Colonic mucosa (tissue), 4 donors: ENCODE results near the gene SLC9A3. TPM values are rescaled to one million over a fixed set of nuclear protein-coding genes. Genes with fewer than 3 reads are reported as not detected.
"Not testable (repeated sequence)": the region's sequence is repeated elsewhere in the genome, so short reads cannot be mapped to it uniquely, and the experiment has no call there.

Experiments
- DNase-seq: peaks from one replicate; pipeline ENCODE4 v3.0.0-alpha.2; 2020
- H3K27ac ChIP-seq: fragments of 200-600 bp; one replicate; pipeline ENCODE4 v1.8.0; 2021
- H3K27me3 ChIP-seq: fragments of 200-600 bp; one replicate; pipeline ENCODE4 v1.8.0; 2021
- H3K36me3 ChIP-seq: fragments of 200-600 bp; one replicate; pipeline ENCODE4 v1.8.0; 2021
- H3K4me1 ChIP-seq: fragments of 200-600 bp; one replicate; pipeline ENCODE4 v1.8.0; 2021; ENCODE audit warnings: mild to moderate bottlenecking
- H3K4me3 ChIP-seq: fragments of 200-600 bp; one replicate; pipeline ENCODE4 v1.8.0; 2021
- H3K9ac ChIP-seq, 2 donors: one replicate each; pipeline ENCODE4 v1.7.0; 2013; ENCODE audit warnings: control low read depth in 2 of 2, low read depth in 2 of 2, low read length in 2 of 2
- H3K9me3 ChIP-seq: fragments of 200-600 bp; one replicate; pipeline ENCODE4 v1.8.0; 2021
- intact Hi-C: fragments of 100-400 bp; cut with DNase I; formaldehyde crosslinking; loops from one replicate; pipeline ENCODE4 v1.14.1; 2022
- total RNA-seq, 2 donors: library from RNA; stranded (reverse); fragmentation: NEBNext Ultra II Directional in 1 of 2; extraction: Animal tissue kit (Norgen Biotek cat#: 25700) in 1 of 2; gene quantifications; one replicate each; pipeline ENCODE4 v1.2.1, GENCODE V29; 2021
- TF ChIP-seq, protein P1 (sequence below): fragments of 200-600 bp; IDR thresholded peaks from one replicate; pipeline ENCODE4 v1.8.0; 2022; ENCODE audit warnings: antibody characterized with exemption, mild to moderate bottlenecking
- donor health status: healthy.
- donor health status: DM: no; HTN: no; CAD: no.
- donor health status: DM: no; HTN: no; CAD: no.

The SLC9A3 gene
- total RNA-seq, 2 donors from 2014 or later, result 70.0 to 78.8 TPM

DNA sequence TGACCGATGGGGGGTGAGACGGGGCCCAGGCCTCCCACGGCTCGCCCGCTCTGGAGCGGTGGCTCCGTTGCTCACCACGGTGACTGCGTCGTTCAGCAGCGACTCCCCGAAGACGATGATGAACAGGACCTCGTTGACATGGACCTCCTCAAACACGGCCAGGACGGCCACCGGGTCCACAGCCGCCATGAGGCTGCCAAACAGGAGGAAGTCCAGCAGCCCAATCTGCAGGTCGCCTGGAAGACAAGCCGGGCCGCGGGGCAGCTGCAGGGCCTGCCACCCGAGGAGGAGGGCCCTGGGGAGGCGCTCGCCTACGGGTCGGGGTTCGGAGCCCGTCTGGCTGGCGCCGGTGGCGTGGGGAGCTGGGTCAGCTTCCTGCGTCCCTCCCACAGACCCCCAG lies 36.0 kb downstream of the SLC9A3 start:
- Histone ChIP-seq H3K4me3 (no peak overlapping the region), H3K27me3 (peaks cover 11% of the 10 kb centered on the region), H3K27ac (no peak overlapping the region), H3K9ac (no peak overlapping the region), H3K4me1 (no peaks in the 10 kb centered on the region), H3K9me3 (no peaks in the 10 kb centered on the region), H3K36me3 (no peaks in the 10 kb centered on the region)
- no peak for DNase-seq
- intact Hi-C loops, result no loop called here
- TF ChIP-seq, protein P1, sequence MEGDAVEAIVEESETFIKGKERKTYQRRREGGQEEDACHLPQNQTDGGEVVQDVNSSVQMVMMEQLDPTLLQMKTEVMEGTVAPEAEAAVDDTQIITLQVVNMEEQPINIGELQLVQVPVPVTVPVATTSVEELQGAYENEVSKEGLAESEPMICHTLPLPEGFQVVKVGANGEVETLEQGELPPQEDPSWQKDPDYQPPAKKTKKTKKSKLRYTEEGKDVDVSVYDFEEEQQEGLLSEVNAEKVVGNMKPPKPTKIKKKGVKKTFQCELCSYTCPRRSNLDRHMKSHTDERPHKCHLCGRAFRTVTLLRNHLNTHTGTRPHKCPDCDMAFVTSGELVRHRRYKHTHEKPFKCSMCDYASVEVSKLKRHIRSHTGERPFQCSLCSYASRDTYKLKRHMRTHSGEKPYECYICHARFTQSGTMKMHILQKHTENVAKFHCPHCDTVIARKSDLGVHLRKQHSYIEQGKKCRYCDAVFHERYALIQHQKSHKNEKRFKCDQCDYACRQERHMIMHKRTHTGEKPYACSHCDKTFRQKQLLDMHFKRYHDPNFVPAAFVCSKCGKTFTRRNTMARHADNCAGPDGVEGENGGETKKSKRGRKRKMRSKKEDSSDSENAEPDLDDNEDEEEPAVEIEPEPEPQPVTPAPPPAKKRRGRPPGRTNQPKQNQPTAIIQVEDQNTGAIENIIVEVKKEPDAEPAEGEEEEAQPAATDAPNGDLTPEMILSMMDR, result no peak

DNA sequence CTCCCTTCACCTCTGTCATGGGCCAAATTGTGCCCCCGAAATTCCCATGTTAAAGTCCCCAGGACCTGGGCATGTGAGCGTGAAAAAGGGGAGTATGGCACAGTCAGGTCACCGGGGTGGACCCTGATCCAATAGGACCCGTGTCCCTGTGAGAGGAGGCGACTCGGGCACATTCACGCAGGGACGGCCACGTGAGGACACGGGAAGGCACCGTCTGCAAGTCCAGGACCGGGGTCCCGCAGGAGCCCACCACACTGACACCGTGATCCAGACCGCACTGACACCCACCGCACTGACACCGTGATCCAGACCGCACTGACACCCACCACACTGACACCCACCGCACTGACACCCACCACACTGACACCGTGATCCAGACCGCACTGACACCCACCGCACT lies 37.7 kb downstream of the SLC9A3 start:
- intact Hi-C loops, H3K36me3 ChIP-seq, H3K4me1 ChIP-seq, DNase-seq, H3K4me3 ChIP-seq, H3K9ac ChIP-seq, H3K9me3 ChIP-seq, H3K27ac ChIP-seq: not testable (repeated sequence)
- H3K27me3 ChIP-seq, result peaks cover 18% of the 10 kb centered on the region

DNA sequence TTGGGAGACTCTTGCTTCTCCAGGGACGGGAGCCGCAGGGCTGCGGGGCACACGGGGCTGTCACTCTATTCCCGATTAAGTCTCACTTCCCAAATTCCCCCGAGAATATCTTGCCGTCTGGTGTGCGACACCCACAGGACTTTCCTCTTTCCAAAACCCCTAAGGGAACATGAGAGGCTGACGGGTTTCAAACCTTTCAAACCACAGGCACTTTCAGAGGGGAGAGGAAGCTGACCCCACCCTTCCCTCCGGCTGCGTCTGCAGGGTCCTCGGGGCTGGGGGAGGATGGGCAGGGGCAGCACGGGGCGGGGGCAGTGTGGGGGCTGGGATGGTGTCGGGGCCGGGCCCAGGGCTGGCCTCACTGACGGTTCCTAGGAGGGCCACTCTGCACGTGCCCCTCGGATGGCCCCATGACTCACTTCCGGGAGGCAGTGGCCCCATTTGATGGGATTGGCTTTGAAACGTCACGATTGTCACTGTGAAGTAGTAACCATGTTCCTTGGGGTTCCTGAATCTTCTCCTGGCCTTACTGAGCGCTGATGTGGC lies 38.2 kb downstream of the SLC9A3 start:
- no peak overlapping the region for H3K9ac ChIP-seq
- no peak overlapping the region for H3K27ac ChIP-seq
- H3K4me3 ChIP-seq, result no peak overlapping the region
- TF ChIP-seq, protein P1, result no peak
- DNase-seq, result no peak
- no peaks in the 10 kb centered on the region for H3K9me3 ChIP-seq
- no peaks in the 10 kb centered on the region for H3K36me3 ChIP-seq
- H3K4me1 ChIP-seq, result no peaks in the 10 kb centered on the region
- intact Hi-C loops, result no loop called here
- H3K27me3 ChIP-seq, result peaks cover 23% of the 10 kb centered on the region

DNA sequence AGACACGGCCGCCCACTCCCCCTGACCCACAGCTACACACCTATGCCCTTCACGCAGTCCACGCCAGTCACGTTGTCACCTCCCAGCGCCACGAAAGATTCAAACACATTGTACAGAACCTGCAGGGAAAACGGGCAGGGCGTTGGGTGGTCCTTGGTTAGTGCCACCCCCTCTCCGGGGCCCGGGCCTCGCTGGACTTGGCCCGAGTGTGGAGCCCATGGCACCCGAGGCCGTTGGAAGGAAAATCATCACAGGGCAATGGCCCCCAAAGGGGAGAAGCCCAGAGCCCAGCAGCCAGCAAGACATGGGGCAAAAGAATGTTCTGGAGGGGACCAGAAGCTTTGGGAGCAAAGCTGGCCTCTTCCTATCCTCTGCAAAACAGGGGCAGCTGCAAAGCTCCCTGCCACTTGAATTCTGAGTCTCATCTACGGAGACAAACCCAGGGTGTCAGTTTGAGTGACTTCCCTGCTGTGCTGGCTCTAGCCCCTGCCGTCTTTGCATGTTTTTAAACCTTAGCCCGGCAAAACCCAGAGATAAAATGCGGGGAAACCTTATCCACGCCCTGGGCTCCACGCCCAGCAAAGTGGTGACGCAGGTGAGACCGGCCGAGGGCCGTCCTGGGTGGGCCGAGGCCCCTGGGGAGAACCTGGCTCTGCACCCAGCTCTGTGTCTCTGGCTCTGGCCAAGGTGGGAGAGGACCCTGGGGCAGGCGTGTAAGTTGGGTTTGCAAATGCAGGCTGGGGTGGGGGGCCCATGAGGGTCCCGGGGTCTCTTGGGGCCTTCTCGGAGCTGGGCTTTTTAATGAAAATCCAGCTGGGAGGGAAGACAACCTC lies 38.9 kb downstream of the SLC9A3 start:
- intact Hi-C loops, result no loop called here
- H3K9ac ChIP-seq, result no peak overlapping the region
- TF ChIP-seq, protein P1, result no peak

DNA sequence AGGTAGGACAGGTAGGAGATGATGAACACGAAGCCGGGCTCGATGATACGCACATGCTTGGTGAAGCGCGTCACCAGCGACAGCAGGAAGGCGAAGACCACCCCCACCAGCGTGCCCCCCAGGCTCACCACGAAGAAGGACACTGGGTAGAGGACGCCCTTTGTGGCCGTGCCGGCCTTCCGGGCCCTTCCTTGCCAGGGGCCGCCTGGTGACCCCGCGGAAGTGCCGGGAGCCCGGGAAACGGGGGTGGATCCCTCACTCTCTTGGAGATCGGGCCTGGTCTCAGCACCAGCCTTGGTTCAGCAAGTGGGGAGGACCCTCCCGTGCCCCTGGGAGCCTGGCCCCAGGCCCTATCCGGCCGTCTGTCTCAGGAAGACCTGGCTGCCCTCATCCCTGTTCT lies 39.7 kb downstream of the SLC9A3 start:
- intact Hi-C loops, result no loop called here
- TF ChIP-seq, protein P1, result no peak
- no peak for DNase-seq
- Histone ChIP-seq H3K27ac (no peak overlapping the region), H3K4me3 (no peak overlapping the region), H3K36me3 (no peaks in the 10 kb centered on the region), H3K9ac (no peak overlapping the region), H3K27me3 (peaks cover 25% of the 10 kb centered on the region), H3K9me3 (no peaks in the 10 kb centered on the region), H3K4me1 (no peaks in the 10 kb centered on the region)

More for the DNA sequence above, 38.9 kb downstream of the SLC9A3 start:
- no peaks in the 10 kb centered on the region for H3K4me1 ChIP-seq
- no peaks in the 10 kb centered on the region for H3K36me3 ChIP-seq
- H3K27ac ChIP-seq, result no peak overlapping the region
- no peak for DNase-seq
- peaks cover 25% of the 10 kb centered on the region for H3K27me3 ChIP-seq
- H3K4me3 ChIP-seq, result no peak overlapping the region
- H3K9me3 ChIP-seq, result no peaks in the 10 kb centered on the region
